RWPE1 (cell line): ENCODE data around the gene DHRS11.

ENCODE experiments used
- CTCF ChIA-PET: fragments of 350-600 bp; sonication (Branson Sonifier 250); formaldehyde crosslinking; extraction: SDS; loops from one replicate; lab custom pipeline; 2021; lab: Yijun Ruan, JAX
- POLR2A ChIA-PET: fragments of 400-600 bp; formaldehyde crosslinking; extraction: SDS; loops from one replicate; lab custom pipeline; 2020; ENCODE audit warnings: antibody characterized with exemption; ENCODE audit not compliant: low non-redundant PET; lab: Yijun Ruan, JAX
- DNase-seq: peaks from one replicate; pipeline ENCODE4 v3.0.0; 2012; ENCODE audit warnings: low spot score
- H3K27ac ChIP-seq: fragments of 450-650 bp; 2 replicates; pipeline ENCODE4 v1.5.1; 2017
- CTCF ChIP-seq: fragments of 450-650 bp; conservative IDR thresholded peaks from 2 replicates; pipeline ENCODE4 v1.5.1; 2017; ENCODE audit warnings: low read depth, mild to moderate bottlenecking

Gene DHRS11

GRCh38 chr17:36650096-36650775 lies 58.6 kb downstream of the DHRS11 start:
- TF ChIP-seq CTCF = no peak
- POLR2A ChIA-PET = no interaction called here
- CTCF ChIA-PET = no interaction called here
- H3K27ac ChIP-seq = no peak overlapping the region
- no peak for DNase-seq
